SJSA1 (cell line): Measurements from ENCODE around the gene PSAPL1. TPM values are rescaled to one million over a fixed set of nuclear protein-coding genes. Genes with fewer than 3 reads are reported as not detected.

Source experiments
- DNase-seq, 2 experiments: peaks; one replicate each; pipeline ENCODE4 v3.0.0-alpha.2; 2015 to 2020; ENCODE audit warnings: low spot score in 2 of 2, low read depth in 1 of 2
- H3K27ac ChIP-seq: fragments of 250-450 bp; sonication (Bioruptor Pico); 2 replicates; pipeline ENCODE4 v1.5.1; 2020; ENCODE audit warnings: mild to moderate bottlenecking, moderate library complexity
- H3K27me3 ChIP-seq: fragments of 250-450 bp; sonication (Bioruptor Pico); replicated peaks from 2 replicates; pipeline ENCODE4 v1.5.1; 2020; ENCODE audit warnings: mild to moderate bottlenecking, moderate library complexity
- H3K36me3 ChIP-seq: fragments of 250-450 bp; sonication (Bioruptor Pico); 2 replicates; pipeline ENCODE4 v1.5.1; 2020; ENCODE audit warnings: mild to moderate bottlenecking
- H3K4me1 ChIP-seq: fragments of 250-450 bp; sonication (Bioruptor Pico); replicated peaks from 2 replicates; pipeline ENCODE4 v1.6.1; 2021; ENCODE audit warnings: mild to moderate bottlenecking
- H3K4me3 ChIP-seq: fragments of 250-450 bp; sonication (Bioruptor Pico); 2 replicates; pipeline ENCODE4 v1.5.1; 2020; ENCODE audit warnings: mild to moderate bottlenecking
- H3K9me3 ChIP-seq: fragments of 250-450 bp; sonication (Bioruptor Pico); replicated peaks from 2 replicates; pipeline ENCODE4 v1.5.1; 2020; ENCODE audit warnings: mild to moderate bottlenecking
- total RNA-seq: library from RNA; depleted of rRNA; stranded (reverse); fragments of >200 nt; shearing (Covaris generic); gene quantifications from 2 replicates; pipeline ENCODE4 v1.2.3, GENCODE V29; 2014

PSAPL1 gene
- total RNA-seq, 1 experiment from 2014 or later: not detected

DNA sequence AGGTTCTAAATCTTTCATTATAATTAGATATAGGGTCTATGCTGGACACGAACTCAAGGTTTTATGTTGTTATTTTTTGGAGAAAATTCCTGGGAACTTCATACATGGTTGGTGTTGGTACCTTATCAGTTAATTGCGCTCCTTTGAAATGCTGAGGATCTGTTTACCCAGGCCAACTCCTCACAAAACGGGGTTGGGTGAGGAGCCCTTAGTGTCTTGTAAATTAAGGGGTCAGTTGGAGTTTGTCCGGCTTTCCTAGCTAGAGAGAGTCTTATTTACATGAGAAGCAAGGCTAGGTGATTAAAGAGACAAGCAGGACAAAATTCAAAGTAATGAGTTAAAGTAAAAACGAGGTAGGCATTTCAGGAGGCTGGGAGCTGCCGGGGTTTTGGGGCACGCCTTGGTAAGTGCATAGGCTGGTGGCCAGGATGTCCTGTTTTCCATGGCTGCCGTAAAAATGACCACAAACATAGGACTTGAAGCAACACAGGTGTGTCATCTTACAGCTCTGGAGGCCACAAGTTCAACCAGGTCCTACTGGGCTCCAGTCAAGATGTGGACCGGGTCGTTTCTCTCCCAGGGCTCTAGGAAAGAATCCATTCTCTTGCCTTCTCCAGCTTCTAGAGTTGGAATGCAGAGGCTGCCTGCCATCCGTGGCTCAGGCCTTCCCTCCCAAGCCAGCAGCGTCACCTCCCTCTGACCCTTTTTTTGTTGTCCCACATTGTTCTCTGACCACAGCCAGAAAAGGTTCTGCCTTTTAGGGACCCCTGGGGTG, 19.8 kb downstream of the PSAPL1 start:
- no peak overlapping the region for H3K27ac ChIP-seq
- H3K4me1 ChIP-seq: no peaks in the 10 kb centered on the region
- H3K36me3 ChIP-seq: no peaks in the 10 kb centered on the region
- DNase-seq: peak in 1 of 2 experiments; percentile 8
- H3K4me3 ChIP-seq: no peak overlapping the region
- no peaks in the 10 kb centered on the region for H3K9me3 ChIP-seq
- H3K27me3 ChIP-seq: no peaks in the 10 kb centered on the region

DNA sequence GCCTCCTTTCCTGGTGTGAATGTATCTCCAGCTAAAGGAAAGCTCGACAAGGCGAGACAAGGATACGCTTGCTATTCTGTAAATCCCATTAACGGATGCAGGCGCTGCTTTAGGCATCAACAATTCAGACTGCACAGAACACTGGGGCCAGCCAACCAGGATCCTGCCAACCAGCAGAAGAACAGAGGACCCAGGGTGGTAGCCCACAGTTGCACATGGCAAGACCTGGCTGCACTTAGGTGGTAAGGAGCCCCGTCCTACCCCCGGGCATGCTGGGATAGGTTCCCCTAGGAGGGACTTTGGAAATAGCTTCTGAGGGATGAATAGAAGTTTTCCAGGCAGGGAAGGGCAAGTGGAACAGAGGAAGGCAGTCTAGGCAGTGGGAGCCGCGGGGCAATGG, 20.7 kb downstream of the PSAPL1 start:
- Histone ChIP-seq H3K9me3 (no peaks in the 10 kb centered on the region), H3K4me3 (no peak overlapping the region), H3K36me3 (no peaks in the 10 kb centered on the region), H3K27me3 (no peaks in the 10 kb centered on the region), H3K4me1 (no peaks in the 10 kb centered on the region), H3K27ac (no peak overlapping the region)
- DNase-seq: peak in 1 of 2 experiments; percentile 2

DNA sequence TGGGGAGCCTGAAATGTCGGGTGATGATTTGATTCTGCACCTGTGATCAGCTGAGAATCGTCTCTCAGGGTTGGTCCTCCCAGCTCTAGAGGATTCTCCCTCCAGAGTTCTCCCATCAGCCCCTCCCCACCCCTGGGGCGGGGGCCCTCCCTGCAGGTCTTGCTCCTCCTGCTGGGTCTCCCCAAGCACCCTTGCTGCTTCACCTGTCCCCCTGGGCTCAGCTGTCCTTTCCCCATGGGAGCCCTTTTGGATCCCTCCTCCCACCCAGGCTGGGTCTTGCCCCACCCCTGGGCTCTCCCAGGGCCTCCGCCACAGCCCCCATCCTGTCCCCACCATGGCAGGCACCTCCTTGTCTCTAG, 22.2 kb downstream of the PSAPL1 start:
- Histone ChIP-seq H3K27ac (no peak overlapping the region), H3K27me3 (no peaks in the 10 kb centered on the region), H3K36me3 (no peaks in the 10 kb centered on the region), H3K4me1 (no peaks in the 10 kb centered on the region), H3K4me3 (no peak overlapping the region), H3K9me3 (no peaks in the 10 kb centered on the region)
- DNase-seq: no peak

DNA sequence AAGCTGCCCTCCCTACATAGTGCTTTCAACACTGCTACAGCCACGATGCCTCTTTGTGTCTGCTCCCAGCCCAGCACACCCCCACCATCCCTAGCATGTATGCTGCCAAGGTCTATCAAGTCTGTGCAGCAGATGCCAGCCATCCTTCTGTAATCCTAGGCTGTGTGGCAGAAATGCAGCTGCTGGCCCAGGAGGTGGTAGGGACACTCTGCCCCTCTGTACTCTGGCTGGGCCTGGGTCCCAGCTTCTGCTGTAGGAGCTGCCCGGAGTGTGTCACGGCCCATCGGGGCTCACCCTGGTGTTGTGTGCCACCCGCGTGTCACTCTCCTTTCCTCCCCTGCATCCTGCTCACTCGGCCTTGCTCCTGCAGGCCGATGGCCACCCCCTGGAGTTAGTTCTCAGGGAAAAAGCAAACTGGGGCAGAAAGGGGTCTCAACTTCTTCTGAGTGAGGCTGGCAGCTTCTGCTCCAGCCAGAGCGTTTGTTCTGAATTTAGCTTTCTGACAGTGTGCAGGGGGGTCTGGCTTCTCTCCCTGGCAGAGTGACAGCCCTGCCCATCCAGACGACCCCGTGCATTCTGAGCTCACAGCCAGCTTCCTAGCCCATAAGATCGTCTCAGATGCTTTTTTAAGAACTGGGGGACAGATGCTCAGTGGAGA, 22.7 kb downstream of the PSAPL1 start:
- Histone ChIP-seq H3K27me3 (no peaks in the 10 kb centered on the region), H3K4me3 (no peak overlapping the region), H3K36me3 (no peaks in the 10 kb centered on the region), H3K27ac (no peak overlapping the region), H3K9me3 (no peaks in the 10 kb centered on the region), H3K4me1 (no peaks in the 10 kb centered on the region)
- no peak for DNase-seq

DNA sequence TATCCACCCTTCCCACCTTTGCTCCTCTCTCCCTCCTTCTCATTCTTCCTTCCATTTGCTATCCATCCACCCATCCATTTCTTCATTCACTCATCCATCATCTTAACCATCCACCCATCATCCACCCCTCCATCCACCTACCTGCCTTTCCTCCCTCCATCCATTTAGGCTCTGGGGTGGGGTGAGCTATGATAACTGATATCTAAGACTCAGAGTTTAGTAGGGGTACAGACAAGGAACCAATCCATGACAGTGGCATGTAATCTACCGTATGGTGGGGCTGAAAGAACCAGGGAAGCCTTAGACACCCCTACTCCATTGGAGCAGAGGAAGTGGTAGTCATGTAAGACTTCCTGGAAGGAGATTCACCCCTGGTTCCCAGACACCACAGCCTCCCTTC, 23.2 kb downstream of the PSAPL1 start:
- Histone ChIP-seq H3K36me3 (no peaks in the 10 kb centered on the region), H3K4me3 (no peak overlapping the region), H3K4me1 (no peaks in the 10 kb centered on the region), H3K27ac (no peak overlapping the region), H3K27me3 (no peaks in the 10 kb centered on the region), H3K9me3 (no peaks in the 10 kb centered on the region)
- DNase-seq: no peak

DNA sequence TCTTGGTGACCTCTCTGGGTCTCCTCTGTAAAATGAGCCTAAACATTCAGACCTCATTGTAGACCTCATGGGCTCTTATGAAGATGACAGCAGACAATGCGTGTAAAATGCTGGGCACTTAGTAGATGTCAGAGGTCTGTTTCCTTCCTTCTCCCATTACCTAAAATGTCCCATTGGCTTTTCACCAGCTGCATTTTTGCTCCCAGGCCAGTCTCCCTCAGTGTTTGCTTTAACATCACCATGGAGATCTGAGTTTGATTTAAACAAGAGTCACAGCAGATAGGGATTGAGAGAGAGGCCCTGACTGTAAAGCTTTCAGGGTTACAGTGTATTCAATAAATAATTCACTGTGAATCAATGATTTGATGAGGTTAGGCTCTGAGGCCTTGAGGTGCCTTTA, 24.3 kb downstream of the PSAPL1 start:
- H3K9me3 ChIP-seq: no peaks in the 10 kb centered on the region
- DNase-seq: no peak
- no peaks in the 10 kb centered on the region for H3K36me3 ChIP-seq
- H3K27ac ChIP-seq: no peak overlapping the region
- no peaks in the 10 kb centered on the region for H3K27me3 ChIP-seq
- no peak overlapping the region for H3K4me3 ChIP-seq
- no peaks in the 10 kb centered on the region for H3K4me1 ChIP-seq

DNA sequence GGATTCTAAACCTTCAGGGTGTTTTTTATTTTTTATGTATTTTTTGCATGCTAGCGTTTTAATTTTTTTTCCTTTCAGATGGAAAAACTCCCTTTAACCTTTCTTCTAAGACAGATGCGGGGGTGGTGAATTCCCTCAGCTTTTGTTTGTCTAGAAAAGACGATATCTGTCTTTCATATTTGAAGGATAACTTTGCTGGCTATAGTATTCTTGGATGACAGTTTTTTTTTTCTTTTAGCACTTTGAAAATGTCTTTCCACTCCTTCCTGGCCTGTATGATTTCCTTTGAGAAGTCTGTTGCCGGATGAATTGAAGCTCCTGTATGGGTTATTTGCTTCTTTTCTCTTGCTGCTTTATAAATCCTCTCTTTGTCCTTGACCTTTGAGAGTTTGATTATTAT, 26.6 kb downstream of the PSAPL1 start:
- no peaks in the 10 kb centered on the region for H3K9me3 ChIP-seq
- no peak for DNase-seq
- H3K27me3 ChIP-seq: no peaks in the 10 kb centered on the region
- H3K4me1 ChIP-seq: no peaks in the 10 kb centered on the region
- H3K4me3 ChIP-seq: no peak overlapping the region
- no peak overlapping the region for H3K27ac ChIP-seq
- no peaks in the 10 kb centered on the region for H3K36me3 ChIP-seq

DNA sequence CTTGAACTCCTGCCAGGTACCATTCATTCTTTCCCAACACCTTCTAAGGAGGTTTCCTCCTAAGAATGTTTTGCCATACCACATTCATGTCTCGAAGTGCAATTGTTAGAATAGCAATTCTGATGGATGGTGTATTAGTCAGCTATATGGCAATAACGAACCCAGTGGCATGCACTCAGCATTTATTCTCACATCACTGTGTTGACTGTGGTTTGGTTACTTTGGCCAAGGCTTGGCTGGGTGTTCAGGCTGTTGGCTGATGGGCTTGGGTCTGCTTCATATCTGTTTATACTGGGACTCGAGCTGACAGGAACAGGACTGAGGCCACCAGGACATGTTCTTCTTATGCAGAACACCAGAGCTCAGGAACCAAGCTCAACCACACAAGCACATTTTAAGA, 31.7 kb downstream of the PSAPL1 start:
- H3K27me3 ChIP-seq: no peaks in the 10 kb centered on the region
- no peaks in the 10 kb centered on the region for H3K4me1 ChIP-seq
- DNase-seq: peak in 1 of 2 experiments; percentile 5
- H3K36me3 ChIP-seq: no peaks in the 10 kb centered on the region
- no peaks in the 10 kb centered on the region for H3K9me3 ChIP-seq
- no peak overlapping the region for H3K27ac ChIP-seq
- no peak overlapping the region for H3K4me3 ChIP-seq

DNA sequence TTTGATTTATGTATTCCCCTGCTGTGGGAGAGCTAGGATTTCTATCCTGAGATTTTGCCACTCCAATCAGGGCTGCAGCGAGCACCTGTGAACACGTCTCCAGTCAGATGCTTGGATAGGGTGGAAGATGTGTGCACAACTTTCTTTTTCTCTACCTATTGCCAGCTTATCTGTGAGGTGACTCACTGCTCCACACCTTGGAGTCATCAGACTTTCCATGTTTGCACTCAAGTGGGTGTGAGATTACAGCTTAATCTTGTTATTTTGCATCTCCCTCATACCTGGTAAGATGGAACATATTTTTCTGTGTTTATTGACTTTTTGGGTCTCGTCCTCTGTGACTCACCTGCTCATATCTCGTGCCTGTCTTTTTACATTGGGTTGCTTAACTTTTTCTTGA, 32.2 kb downstream of the PSAPL1 start:
- no peaks in the 10 kb centered on the region for H3K27me3 ChIP-seq
- DNase-seq: no peak
- no peak overlapping the region for H3K4me3 ChIP-seq
- no peaks in the 10 kb centered on the region for H3K4me1 ChIP-seq
- H3K9me3 ChIP-seq: no peaks in the 10 kb centered on the region
- no peak overlapping the region for H3K27ac ChIP-seq
- no peaks in the 10 kb centered on the region for H3K36me3 ChIP-seq

DNA sequence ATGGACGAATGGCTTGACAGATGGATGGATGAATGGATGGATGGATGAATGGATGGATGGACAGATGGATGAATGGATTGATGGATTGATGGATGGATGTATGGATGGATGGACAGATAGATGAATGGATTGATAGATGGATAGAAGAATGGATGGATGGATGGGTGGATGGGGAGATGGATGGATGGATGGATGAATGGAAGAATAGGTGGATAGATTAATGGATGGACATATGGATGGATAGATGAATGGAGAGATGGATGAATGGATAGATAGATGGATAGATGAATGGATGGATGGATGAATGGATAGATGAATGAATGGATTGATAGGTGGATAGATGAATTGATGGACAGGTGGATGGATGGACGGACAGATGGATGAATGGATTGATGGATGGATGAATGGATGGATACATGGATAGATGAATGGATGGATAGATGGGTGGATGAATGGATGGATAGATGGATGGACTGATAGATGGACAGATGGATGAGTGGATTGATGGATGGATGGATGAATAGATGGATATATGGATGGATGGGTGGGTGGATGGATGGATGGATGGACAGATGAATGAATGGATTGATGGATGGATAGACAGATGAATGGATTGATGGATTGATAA, 33.9 kb downstream of the PSAPL1 start:
- DNase-seq: no peak
- no peak overlapping the region for H3K27ac ChIP-seq
- no peaks in the 10 kb centered on the region for H3K9me3 ChIP-seq
- no peak overlapping the region for H3K4me3 ChIP-seq
- no peaks in the 10 kb centered on the region for H3K4me1 ChIP-seq
- H3K36me3 ChIP-seq: no peaks in the 10 kb centered on the region
- no peaks in the 10 kb centered on the region for H3K27me3 ChIP-seq

DNA sequence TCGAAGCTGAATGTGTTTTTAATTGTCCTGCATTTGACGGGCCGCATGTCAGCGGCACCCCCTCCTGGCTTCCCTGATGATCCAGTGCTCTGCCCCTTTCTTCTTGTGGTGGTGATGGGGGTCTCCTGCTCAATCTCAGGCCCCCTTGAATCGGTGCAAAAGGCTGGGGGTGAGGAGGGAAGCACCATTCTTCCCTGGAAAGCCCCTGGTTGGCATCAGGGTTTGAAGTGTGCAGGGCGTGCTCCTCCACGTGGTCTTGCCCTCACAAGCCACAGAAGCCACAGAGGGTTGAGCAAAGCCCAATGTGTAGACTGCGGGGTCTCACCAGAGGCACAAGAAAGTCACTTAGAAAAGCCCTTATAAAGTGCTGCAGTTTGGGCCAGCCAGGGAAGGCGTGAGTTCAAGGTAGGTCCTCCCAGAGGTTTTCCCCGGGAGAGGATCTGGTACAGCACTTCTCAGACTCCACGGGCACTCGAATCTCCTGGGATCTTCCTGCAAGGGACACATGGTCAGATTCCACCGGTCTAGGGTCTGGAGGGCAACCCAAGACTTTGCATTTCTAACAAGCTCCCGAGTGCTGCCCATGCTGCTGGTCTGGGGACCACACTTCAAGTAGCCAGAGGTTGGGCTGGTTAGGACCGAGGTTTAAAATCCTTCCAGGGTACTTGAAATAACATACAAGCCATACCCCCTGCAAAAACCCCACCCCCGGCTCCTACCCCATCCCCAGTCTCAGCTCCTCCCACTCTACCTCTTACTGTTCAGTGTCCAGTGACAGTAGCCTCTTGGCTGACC, 35.1 kb downstream of the PSAPL1 start:
- no peak overlapping the region for H3K4me3 ChIP-seq
- no peaks in the 10 kb centered on the region for H3K36me3 ChIP-seq
- peak in 1 of 2 experiments; percentile 8 for DNase-seq
- no peaks in the 10 kb centered on the region for H3K9me3 ChIP-seq
- H3K4me1 ChIP-seq: no peaks in the 10 kb centered on the region
- H3K27me3 ChIP-seq: no peaks in the 10 kb centered on the region
- H3K27ac ChIP-seq: no peak overlapping the region

DNA sequence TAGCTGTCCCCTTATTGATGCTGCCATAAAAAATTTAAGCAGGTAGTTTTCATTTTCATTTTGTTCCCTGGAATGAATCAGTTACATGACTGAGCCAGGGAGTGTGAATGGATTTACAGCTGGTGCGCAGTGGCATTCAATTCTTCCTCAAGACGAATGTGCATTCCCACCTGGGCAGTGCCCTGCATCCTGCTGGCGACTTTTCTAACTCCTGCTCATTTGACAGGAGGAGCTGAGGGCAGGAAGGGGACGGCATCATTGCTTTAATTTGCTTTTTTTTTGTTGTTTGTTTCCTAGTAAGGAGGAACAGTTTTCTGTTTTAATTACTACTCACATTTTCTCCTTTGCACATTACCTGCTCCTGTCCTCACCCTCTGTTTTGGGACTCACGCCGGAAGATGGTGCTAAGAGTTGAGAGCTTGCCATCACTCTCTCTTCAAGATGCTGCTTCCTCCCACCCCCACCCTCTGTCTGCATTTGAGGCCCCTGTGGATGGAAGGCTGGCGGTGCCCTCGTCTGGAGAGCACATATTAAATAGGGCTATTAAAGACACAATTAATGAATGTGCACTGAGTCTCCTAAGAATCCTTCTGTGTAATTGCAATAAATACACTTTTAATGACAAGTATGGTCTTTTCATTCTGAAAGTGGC, 35.8 kb downstream of the PSAPL1 start:
- H3K27ac ChIP-seq: no peak overlapping the region
- H3K27me3 ChIP-seq: no peaks in the 10 kb centered on the region
- H3K36me3 ChIP-seq: no peaks in the 10 kb centered on the region
- H3K4me1 ChIP-seq: no peaks in the 10 kb centered on the region
- no peak for DNase-seq
- no peaks in the 10 kb centered on the region for H3K9me3 ChIP-seq
- no peak overlapping the region for H3K4me3 ChIP-seq

DNA sequence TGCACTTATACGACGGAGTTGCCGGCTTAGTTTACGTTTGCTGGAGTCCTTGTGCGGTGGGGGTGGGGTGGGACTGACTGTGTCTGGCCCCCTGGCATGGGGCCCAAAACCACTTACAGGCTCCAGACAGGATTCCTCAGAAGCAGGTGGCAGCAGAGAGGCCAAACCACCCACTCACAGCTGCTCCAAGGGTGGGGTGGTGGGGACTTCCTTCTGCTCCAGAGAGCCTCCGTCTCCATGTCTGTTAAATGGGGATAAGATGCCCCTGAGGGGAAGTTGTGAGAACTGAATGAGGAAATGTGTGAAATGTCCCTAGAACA, 36.7 kb downstream of the PSAPL1 start:
- no peaks in the 10 kb centered on the region for H3K4me1 ChIP-seq
- no peak overlapping the region for H3K27ac ChIP-seq
- no peak overlapping the region for H3K4me3 ChIP-seq
- no peaks in the 10 kb centered on the region for H3K9me3 ChIP-seq
- no peaks in the 10 kb centered on the region for H3K36me3 ChIP-seq
- peak in 1 of 2 experiments; percentile 36 for DNase-seq
- no peaks in the 10 kb centered on the region for H3K27me3 ChIP-seq
